HG03575 (cell line): ENCODE results near the gene SFTPD.
"Not testable (repeated sequence)": the region's sequence is repeated elsewhere in the genome, so short reads cannot be mapped to it uniquely, and the experiment has no call there.

Source experiments
- ATAC-seq: cut with Tn5 transposase; IDR thresholded peaks from one replicate; pipeline ENCODE4 v1.9.1; 2021; ENCODE audit not compliant: unreplicated experiment, insufficient number of reproducible peaks, low FRiP score; ENCODE audit errors: extremely low read depth

SFTPD gene

DNA sequence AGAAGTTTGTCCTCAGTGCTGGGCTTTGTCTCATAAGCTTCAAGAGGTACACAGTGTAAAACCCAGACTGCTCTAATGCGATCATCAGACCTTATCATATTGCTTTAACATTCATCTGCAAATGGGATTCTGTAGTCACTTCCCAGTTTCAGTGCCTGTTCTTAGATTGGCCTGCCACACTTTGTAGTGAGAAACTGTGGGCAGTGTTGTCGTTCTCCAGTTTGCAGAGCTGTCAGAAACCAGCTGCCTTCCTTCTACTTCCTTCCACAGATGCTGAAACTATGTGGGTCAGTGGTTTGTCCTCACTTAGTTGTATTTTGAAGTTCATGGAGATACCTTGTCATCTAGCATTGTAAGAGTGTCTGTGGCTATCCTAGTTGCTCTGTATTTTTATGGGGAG lies 59.9 kb downstream of the SFTPD start:
- not testable (repeated sequence) for ATAC-seq
